Fibroblast of skin of back (primary cell): Measurements from ENCODE around the gene S100PBP.
"Not testable (repeated sequence)": the region's sequence is repeated elsewhere in the genome, so short reads cannot be mapped to it uniquely, and the experiment has no call there.

Experiments
- DNase-seq: peaks from one replicate; pipeline ENCODE4 v3.0.0-alpha.2; 2013

S100PBP gene

GRCh38 chr1:32901823-32902534 is 84.5 kb downstream of the S100PBP start:
- DNase-seq, result no peak

GRCh38 chr1:32902535-32902920 is 85.1 kb downstream of the S100PBP start:
- DNase-seq, result no peak

GRCh38 chr1:32903991-32904785 is 86.7 kb downstream of the S100PBP start:
- DNase-seq, result no peak

- no peak for DNase-seq
Observed at GRCh38 chr1:32904797-32905196, 87.3 kb downstream of the S100PBP start.

- DNase-seq, result not testable (repeated sequence)
Observed at GRCh38 chr1:32905588-32905987, 88.1 kb downstream of the S100PBP start.

- DNase-seq, result no peak
Observed at GRCh38 chr1:32906654-32907053, 89.2 kb downstream of the S100PBP start.

GRCh38 chr1:32907435-32907834 is 90.0 kb downstream of the S100PBP start:
- peak; percentile 54 for DNase-seq
